Stimulated activated CD8-positive, alpha-beta memory T cell treated with anti-CD3 and anti-CD28 coated beads, Interleukin-4, amount 100 ng/mL, for 48 hours (primary cell): ENCODE data around the gene LCE1D.

Experiments
- DNase-seq: peaks from one replicate; pipeline ENCODE4 v3.0.0-alpha.2; 2020

LCE1D gene

DNA sequence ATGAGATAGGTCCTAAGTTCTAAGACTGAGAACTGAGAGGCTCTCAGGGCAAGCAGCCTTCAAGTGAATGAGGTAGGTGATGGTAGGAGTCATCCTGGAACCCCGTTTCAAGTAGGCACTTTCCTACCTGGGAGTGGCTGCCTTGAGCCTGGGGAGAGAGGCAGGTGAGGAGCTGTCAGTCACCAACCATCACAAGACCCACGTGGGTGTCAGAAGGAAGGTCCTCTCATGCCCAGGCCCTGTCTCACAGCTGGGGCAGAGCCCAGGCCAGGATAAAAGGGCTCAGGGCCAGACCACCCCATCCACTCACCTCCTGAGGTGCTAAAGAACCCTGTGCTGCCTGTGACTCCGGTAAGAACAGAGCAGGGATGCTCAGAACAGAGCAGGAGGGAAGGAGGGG, at the start of gene LCE1D:
Gene LCE1D, plus strand, starts transcription at position 301 of the 400 bp plus-strand sequence. CDS start 1,074 bp downstream, outside the sequence.
- no peak for DNase-seq

DNA sequence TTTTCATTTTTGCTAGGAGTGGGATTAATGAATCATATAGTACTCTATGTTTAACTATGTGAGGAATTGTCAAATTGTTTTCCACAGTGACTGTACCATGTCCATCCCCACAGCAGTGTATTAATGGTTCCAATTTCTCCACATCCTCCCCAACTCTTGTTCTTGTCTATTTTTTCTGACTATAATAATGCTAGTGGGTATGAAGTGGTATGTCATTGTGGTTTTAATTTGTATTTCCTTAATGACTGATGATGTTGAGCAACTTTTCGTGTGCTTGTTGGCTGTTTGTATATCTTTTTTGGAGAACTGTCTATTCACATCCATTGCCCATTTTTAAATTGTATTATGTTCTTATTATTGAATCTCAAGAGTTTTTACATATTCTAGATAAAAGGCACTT, 48.7 kb upstream of the LCE1D start:
- no peak for DNase-seq

DNA sequence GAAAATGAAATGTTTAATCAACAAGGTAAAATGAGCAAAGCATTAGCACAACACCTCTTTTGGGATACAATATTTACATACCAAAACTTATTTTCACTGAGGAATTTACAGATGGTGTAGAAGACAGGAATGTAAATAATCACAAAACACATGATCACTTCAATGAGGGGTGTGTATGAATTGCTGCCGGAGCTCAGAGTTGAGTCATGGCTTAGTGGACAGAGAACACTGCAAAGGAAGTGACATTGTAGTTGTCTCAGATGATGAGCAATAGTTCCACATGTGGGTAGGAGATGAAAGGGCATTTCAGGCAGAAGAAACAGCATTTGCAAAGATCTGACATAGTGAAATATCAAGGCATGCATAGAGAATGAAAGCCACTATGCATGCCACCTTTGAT, 44.3 kb upstream of the LCE1D start:
- DNase-seq: no peak

GRCh38 chr1:152753586-152753985, 42.9 kb upstream of the LCE1D start:
- no peak for DNase-seq

GRCh38 chr1:152756872-152757271, 39.6 kb upstream of the LCE1D start:
- no peak for DNase-seq

GRCh38 chr1:152757747-152758146, 38.8 kb upstream of the LCE1D start, which contains the start of gene KPRP:
KPRP (plus strand) TSS chr1:152758025; CDS start chr1:152759589, 1,564 bp downstream.
- DNase-seq: no peak

- no peak for DNase-seq
Measured at GRCh38 chr1:152758636-152759035, 37.9 kb upstream of the LCE1D start.

DNA sequence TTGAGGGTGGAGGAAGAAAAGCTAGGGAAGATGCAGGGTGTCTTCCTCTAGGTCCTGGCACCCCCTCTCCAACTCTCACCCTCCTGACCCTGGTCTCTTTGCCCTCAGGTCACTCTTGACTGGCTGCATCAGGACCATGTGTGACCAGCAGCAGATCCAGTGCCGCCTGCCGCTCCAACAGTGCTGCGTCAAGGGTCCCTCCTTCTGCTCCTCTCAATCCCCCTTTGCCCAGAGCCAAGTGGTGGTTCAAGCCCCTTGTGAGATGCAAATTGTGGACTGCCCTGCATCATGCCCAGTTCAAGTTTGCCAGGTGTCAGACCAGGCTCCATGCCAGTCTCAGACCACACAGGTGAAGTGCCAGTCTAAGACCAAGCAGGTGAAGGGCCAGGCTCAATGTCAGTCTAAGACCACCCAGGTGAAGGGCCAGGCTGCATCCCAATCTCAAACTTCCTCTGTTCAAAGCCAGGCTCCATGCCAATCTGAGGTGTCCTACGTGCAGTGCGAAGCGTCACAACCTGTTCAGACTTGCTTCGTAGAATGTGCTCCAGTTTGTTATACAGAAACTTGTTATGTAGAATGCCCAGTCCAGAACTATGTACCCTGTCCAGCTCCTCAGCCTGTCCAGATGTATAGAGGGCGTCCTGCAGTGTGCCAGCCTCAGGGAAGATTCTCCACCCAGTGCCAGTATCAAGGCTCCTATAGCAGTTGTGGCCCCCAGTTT, 36.9 kb upstream of the LCE1D start:
- no peak for DNase-seq

GRCh38 chr1:152760551-152761190, 35.9 kb upstream of the LCE1D start:
- no peak for DNase-seq

DNA sequence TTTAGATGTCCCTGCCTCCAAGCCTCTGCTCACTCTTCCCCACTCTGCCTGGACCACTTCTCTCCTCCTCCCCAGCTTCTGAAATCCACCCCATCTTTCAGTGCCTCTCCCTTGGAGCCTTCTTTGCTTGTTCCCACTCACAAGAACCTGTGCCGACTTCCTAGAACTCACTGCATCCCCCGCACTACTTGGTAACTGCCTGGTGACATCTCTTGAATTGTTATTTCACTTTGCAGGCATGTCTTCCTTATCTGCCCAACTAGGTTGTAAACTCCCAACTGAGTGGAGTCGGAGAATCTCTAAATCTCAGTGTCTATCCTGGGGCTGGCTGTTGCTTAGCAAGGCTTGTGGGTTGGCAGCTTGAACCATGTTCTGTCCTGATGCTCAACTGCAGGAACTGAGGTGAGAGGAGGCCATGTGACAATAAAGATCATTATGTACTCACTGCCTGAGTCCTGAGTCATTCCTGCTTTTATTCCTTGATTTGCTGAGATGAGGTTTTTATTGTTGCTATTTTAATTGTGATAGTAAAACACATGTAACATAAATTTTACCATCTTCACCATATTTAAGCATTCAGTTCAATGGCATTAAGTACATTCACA, 34.8 kb upstream of the LCE1D start:
- DNase-seq: no peak

GRCh38 chr1:152768847-152769533, 27.5 kb upstream of the LCE1D start:
- DNase-seq: no peak

DNA sequence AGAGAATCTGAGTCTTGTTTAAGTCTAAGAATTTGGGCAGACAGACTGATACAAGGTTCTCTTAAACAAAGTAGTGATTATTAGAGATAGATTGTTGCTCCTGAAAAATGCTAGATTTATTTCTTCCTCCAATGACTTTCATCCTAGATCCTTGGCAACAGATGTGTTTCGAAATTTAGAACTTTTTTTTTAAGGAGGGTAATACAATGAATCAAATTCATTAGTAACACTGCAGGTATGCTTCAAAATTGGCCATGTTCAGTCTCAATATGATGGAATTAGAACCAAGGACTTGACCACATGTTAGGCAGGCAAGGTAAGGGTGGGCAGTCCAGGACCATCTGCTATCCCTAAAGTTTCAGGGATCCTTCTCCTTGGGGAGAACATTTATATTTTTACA, 26.1 kb upstream of the LCE1D start:
- DNase-seq: no peak

DNA sequence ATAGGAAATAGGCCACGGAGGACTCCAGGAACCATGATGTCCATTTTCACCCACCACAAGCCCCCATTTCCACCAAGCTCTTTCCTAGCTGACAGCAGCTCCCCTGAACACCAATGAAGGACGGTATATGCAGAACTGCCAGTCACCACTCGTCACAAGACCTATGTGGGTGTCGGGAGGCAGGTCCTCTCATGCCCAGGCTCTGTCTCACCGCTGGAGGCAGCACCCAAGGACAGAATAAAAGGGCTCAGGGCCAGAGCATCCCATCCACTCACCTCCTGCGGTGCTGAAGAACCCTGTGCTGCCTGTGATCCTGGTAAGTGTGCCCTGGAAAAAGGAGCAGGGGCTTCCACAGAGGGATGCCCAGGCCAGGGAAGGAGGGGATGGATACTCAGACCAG, 21.6 kb upstream of the LCE1D start, which contains the start of gene LCE1F:
Gene LCE1F, plus strand, starts transcription at position 266 of the 400 bp plus-strand sequence. CDS start 1,232 bp downstream, outside the sequence.
- no peak for DNase-seq

DNA sequence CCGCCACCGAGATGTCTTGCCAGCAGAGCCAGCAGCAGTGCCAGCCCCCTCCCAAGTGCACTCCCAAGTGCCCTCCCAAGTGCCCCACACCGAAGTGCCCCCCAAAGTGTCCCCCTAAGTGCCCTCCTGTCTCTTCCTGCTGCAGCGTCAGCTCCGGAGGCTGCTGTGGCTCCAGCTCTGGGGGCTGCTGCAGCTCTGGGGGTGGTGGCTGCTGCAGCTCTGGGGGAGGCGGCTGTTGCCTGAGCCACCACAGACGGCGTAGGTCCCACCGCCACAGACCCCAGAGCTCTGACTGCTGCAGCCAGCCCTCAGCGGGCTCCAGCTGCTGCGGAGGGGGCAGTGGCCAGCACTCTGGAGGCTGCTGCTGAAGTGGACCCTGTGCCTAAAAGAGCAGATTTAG, 20.2 kb upstream of the LCE1D start:
- DNase-seq: no peak

- no peak for DNase-seq
Measured at GRCh38 chr1:152777510-152778137, 18.9 kb upstream of the LCE1D start.

GRCh38 chr1:152783095-152783494, 13.4 kb upstream of the LCE1D start:
- DNase-seq: no peak

DNA sequence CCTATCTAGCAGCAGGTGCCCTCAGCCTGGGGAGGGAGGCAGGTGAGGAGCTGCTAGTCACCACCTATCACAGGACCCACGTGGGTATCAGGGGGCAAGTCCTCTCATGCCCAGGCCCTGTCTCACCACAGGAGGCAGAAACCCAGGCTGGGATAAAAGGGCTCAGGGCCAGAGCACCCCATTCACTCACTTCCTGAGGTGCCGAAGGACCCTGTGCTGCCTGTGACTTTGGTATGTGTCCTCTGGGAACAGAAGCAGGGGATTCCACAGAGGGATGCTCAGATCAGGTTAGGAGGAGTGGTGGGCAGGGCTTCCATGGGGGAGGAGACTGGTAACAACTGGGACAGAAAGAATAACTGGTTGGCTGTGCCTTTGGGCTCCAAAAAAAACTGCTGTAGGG, 10.4 kb upstream of the LCE1D start, which contains the start of gene LCE1E:
Gene LCE1E, plus strand, starts transcription at position 181 of the 400 bp plus-strand sequence. CDS start 1,043 bp downstream, outside the sequence.
- no peak for DNase-seq

GRCh38 chr1:152795686-152796085, 835 bp upstream of the LCE1D start:
- DNase-seq: no peak

- DNase-seq: no peak
Measured at GRCh38 chr1:152801333-152801732, 4.8 kb downstream of the LCE1D start.

GRCh38 chr1:152806576-152806975, 10.1 kb downstream of the LCE1D start, which contains the start of gene LCE1C:
LCE1C (minus strand) TSS chr1:152806651; CDS start chr1:152805478, 1,173 bp downstream.
- DNase-seq: no peak

DNA sequence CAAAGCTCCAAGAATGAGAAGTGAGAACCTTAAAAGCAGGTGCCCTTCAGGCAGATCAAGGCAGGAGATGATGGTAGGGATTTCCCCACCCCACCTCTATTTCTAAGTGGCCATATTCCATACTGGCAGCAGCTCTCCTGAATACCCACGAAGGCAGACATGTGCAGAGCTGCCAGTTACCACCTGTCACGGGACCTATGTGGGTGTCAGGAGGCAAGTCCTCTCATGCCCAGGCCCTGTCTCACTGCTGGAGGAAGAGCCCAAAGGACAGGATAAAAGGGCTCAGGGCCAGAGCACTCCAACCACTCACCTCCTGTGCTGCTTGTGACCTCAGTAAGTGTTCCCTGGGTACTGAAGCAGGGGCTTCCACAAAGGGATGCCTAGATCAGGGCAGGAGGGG, 14.5 kb downstream of the LCE1D start:
- no peak for DNase-seq

DNA sequence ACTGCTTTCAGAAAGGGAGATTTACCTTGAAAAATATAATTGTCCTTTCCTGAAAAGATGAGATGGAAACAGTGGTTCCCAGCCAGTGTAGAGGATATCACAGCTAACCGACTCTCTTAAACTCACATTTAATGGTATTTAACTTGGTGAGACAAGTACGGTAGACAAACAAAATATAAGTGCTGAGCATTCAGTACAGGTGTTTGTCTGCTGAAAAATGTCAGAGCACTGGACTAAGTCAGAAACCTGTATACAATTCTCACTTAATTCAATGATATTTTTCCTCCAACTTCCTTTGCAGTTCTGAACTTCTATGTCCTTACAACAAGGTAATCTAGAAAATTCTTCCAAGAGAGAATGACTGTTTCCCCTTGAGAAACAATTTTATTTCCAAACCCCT, 15.2 kb downstream of the LCE1D start, which contains the start of gene LCE1B:
Gene LCE1B, plus strand, starts transcription at position 301 of the 400 bp plus-strand sequence. CDS start 476 bp downstream, outside the sequence.
- DNase-seq: no peak
